ENCODE measurements around the gene LRRC71. TPM values are rescaled to one million over a fixed set of nuclear protein-coding genes. Genes with fewer than 3 reads are reported as not detected.

Gene LRRC71
- total RNA-seq, 3 donors from 2014 or later, result not detected

- Histone ChIP-seq H3K9me3 (no peaks in the 10 kb centered on the region), H3K4me3 (no peak overlapping the region), H3K36me3 (ENCODE audit: low read depth) (no peaks in the 10 kb centered on the region), H3K4me1 (ENCODE audit: low read depth) (no peaks in the 10 kb centered on the region)
- ATAC-seq, result no peak
- intact Hi-C loops (cut with DNase I, micrococcal nuclease), result no loop called here
- peak in 1 of 3 donors; percentile 9 for DNase-seq
- no peak for TF ChIP-seq CTCF (IDR thresholded peaks at IDR 0.05)
Measured at GRCh38 chr1:156913809-156914387, 6.5 kb upstream of the LRRC71 start.

GRCh38 chr1:156914440-156914856 is 6.0 kb upstream of the LRRC71 start:
- no peak for ATAC-seq
- Histone ChIP-seq H3K4me1 (ENCODE audit: low read depth) (no peaks in the 10 kb centered on the region), H3K9me3 (no peaks in the 10 kb centered on the region), H3K36me3 (ENCODE audit: low read depth) (no peaks in the 10 kb centered on the region), H3K4me3 (no peak overlapping the region)
- TF ChIP-seq CTCF (IDR thresholded peaks at IDR 0.05), result no peak
- intact Hi-C loops (cut with DNase I, micrococcal nuclease), result no loop called here
- no peak for DNase-seq

- peaks cover 15% of the 10 kb centered on the region for H3K4me1 ChIP-seq (ENCODE audit: low read depth)
- no peak for TF ChIP-seq CTCF (IDR thresholded peaks at IDR 0.05)
- DNase-seq (no peak), ATAC-seq (no peak)
- intact Hi-C loops (cut with DNase I, micrococcal nuclease), result no loop called here
- no peaks in the 10 kb centered on the region for H3K36me3 ChIP-seq (ENCODE audit: low read depth)
- H3K9me3 ChIP-seq, result no peaks in the 10 kb centered on the region
- no peak overlapping the region for H3K4me3 ChIP-seq
Measured at GRCh38 chr1:156921053-156921529, 659 bp downstream of the LRRC71 start.

GRCh38 chr1:156922986-156923669 is 2.7 kb downstream of the LRRC71 start:
- no peak for TF ChIP-seq CTCF (IDR thresholded peaks at IDR 0.05)
- Histone ChIP-seq H3K36me3 (ENCODE audit: low read depth) (no peaks in the 10 kb centered on the region), H3K4me3 (no peak overlapping the region), H3K4me1 (ENCODE audit: low read depth) (peaks cover 24% of the 10 kb centered on the region), H3K9me3 (no peaks in the 10 kb centered on the region)
- intact Hi-C loops (cut with DNase I, micrococcal nuclease), result no loop called here
- ATAC-seq, result no peak
- no peak for DNase-seq

- H3K4me1 ChIP-seq (ENCODE audit: low read depth), result peaks cover 24% of the 10 kb centered on the region
- no peak for ATAC-seq
- H3K36me3 ChIP-seq (ENCODE audit: low read depth), result no peaks in the 10 kb centered on the region
- no peak for TF ChIP-seq CTCF (IDR thresholded peaks at IDR 0.05)
- no peak overlapping the region for H3K4me3 ChIP-seq
- DNase-seq, result no peak
- intact Hi-C loops (cut with DNase I, micrococcal nuclease), result no loop called here
- H3K9me3 ChIP-seq, result no peaks in the 10 kb centered on the region
Measured at GRCh38 chr1:156923670-156924477, 3.4 kb downstream of the LRRC71 start.
